ENCODE data around the gene GMPR. TPM values are rescaled to one million over a fixed set of nuclear protein-coding genes. Genes with fewer than 3 reads are reported as not detected.

GMPR gene
- polyA plus RNA-seq, 3 donors from 2014 or later = 2.5 to 7.0 (median 2.7) TPM

DNA sequence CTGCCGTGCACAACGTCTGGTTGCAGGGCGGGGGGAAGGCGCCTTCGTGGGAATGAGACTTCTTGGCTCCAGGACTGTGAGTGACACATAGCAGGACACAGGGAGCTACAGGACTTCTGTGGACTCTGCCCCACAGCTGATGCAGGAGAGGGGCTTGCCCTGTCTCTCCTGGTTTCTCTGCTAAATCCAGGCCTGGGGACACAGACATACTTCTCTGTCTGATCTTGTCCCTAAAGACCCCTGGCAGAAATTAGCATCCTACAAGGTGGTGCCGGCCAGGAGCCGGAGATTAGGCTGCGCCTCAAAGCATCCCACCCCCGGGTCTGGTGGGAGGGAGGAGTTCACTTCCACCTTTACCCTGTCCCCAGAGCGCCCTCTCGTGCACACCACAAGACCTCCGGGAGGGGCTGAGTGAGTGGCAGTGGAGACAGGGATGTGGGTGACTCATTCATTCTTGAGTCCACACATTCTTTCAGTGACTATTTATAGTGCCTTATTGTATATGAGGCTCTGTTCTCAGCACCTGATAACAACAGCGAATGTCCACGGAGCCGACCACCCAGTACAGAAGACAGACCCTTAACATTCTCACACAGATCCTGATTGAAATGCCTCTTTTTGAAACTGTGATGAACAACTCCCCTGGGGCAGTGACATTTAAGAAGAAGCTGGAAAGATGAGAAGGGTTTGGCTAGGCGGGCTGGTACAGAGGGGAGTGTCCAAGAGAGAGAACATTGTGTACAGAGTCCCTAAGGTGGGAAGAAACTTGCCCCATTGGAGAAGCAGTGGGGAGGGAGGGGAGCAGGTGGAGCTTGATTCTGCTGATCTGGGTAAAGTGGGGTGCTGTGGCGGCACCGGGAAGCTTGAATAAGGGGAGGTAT lies 39.0 kb downstream of the GMPR start:
- Mint-ChIP-seq H3K27ac (no peak overlapping the region), H3K9me3 (no peaks in the 10 kb centered on the region), H3K4me3 (no peak overlapping the region)

DNA sequence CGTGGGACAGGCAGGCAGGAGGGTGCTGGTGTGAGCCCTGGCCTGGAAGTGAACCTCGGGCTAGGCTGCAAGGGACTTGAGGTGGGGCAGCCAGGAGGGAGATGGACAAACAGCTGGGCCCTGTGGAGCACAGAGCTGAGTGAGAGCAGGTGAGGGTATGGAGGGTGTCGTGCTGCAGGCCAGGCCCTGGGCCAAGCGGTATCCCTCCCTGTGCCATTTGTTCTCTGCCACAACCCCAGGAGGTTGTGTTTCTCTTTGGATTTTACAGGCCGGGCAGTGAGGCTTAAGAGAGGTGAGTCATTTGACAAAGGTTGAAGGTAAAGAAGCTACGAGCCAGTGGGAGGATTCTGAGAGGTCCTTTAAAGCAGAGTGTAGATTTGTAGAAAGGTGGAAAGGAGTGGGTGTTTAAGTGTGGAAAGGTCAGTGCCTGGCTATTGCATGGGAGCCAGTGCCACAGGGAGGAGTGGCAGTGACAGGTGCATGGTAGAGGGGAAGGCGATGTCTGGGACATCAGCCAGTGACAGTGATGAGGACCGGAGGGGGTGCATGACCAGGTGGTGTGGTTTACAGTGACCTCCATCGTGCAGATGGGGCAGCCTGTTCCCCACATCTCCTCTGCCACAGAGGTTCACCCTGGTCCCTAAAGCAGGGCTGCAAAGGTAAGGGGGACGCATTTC lies 39.8 kb downstream of the GMPR start:
- peaks cover 0 to 5% (median 4%) of the 10 kb centered on the region in 3 donors for H3K36me3 Mint-ChIP-seq
- peaks cover 0 to 8% (median 5%) of the 10 kb centered on the region in 3 donors for H3K27me3 Mint-ChIP-seq (ENCODE audit: low read depth in 3 of 3)
- peaks cover 5 to 6% of the 10 kb centered on the region in 2 donors for H3K4me1 Mint-ChIP-seq
- no peak overlapping the region for H3K4me3 Mint-ChIP-seq
- no peak overlapping the region for H3K27ac Mint-ChIP-seq
- H3K9me3 Mint-ChIP-seq = no peaks in the 10 kb centered on the region
- DNase-seq = no peak

More for the DNA sequence above, 39.0 kb downstream of the GMPR start:
- DNase-seq = no peak
- Mint-ChIP-seq H3K4me1 (peaks cover 6 to 10% of the 10 kb centered on the region in 2 donors), H3K36me3 (peaks cover 0 to 4% (median 3%) of the 10 kb centered on the region in 3 donors), H3K27me3 (ENCODE audit: low read depth in 3 of 3) (peaks cover 0 to 5% (median 2%) of the 10 kb centered on the region in 3 donors)

DNA sequence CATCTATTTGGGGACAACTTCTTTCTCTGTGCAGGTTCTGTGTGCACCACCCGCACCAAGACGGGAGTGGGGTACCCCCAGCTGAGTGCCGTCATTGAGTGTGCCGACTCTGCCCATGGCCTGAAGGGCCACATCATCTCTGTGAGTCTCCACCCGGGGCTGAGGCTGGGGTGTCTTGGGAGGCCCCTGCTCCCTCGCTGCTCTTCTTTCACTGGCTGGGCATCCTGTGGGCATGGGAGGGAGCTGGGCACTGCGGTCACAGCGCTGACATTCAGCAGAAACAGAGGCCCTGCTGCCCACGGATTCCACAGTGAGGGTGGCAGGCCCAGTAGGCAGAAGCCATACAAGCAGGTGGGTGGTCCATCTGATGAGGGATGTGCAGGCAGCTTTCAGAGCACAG lies 40.4 kb downstream of the GMPR start:
- Mint-ChIP-seq H3K4me1 (peaks cover 7% of the 10 kb centered on the region in 2 donors), H3K36me3 (peaks cover 0 to 5% (median 4%) of the 10 kb centered on the region in 3 donors), H3K27me3 (ENCODE audit: low read depth in 3 of 3) (peaks cover 0 to 10% (median 7%) of the 10 kb centered on the region in 3 donors), H3K27ac (no peak overlapping the region), H3K4me3 (no peak overlapping the region), H3K9me3 (no peaks in the 10 kb centered on the region)
- DNase-seq = no peak

DNA sequence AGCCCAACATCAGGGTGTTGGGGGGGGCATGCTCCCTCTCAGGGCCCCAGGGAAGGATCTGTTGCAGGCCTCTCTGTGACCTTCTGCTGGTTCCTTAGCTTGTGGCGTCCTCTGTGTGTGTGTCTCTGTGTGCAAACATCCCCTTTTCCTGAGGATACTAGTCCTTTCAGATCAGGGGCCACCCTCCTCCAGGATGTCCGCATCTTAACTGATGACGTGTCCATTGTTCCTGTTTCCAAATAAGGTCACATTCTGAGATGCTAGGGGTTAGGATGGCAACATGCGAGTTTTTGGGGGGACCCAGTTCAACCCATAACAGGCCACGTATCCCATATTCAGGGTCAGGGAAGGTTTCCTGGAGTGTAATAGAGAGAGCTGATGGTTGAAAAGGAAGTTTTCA lies 40.9 kb downstream of the GMPR start:
- no peaks in the 10 kb centered on the region for H3K9me3 Mint-ChIP-seq

DNA sequence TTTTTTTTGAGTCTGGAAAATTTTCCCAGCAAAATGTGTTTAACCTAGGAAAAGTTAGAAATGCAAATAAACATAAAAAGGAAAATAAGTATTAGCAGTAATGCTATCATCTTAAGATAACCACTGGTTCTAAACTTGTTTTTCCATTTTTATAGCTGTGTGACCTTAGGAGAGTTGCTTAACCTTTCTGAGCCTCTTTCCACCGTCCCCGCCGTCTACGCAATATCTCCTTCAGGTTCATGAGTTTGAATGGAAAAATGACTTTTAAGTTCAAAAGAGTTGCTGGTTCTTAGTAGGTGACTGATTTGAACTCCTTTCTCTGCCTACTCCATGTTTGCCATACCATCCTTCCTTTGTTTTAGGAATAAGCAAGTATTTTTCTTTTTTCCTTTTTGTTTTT lies 44.0 kb downstream of the GMPR start:
- Mint-ChIP-seq H3K27me3 (ENCODE audit: low read depth in 3 of 3) (peaks cover 2 to 11% (median 4%) of the 10 kb centered on the region in 3 donors), H3K4me3 (no peak overlapping the region), H3K36me3 (peaks cover 0 to 5% (median 4%) of the 10 kb centered on the region in 3 donors), H3K27ac (no peak overlapping the region), H3K9me3 (no peaks in the 10 kb centered on the region), H3K4me1 (peaks cover 17% of the 10 kb centered on the region in 2 donors)
- no peak for DNase-seq

More for the DNA sequence above, 40.9 kb downstream of the GMPR start:
- no peak for DNase-seq
- Mint-ChIP-seq H3K27ac (no peak overlapping the region), H3K4me3 (no peak overlapping the region), H3K27me3 (ENCODE audit: low read depth in 3 of 3) (peaks cover 0 to 10% (median 7%) of the 10 kb centered on the region in 3 donors), H3K4me1 (peaks cover 10 to 12% of the 10 kb centered on the region in 2 donors), H3K36me3 (peaks cover 0 to 5% (median 4%) of the 10 kb centered on the region in 3 donors)

DNA sequence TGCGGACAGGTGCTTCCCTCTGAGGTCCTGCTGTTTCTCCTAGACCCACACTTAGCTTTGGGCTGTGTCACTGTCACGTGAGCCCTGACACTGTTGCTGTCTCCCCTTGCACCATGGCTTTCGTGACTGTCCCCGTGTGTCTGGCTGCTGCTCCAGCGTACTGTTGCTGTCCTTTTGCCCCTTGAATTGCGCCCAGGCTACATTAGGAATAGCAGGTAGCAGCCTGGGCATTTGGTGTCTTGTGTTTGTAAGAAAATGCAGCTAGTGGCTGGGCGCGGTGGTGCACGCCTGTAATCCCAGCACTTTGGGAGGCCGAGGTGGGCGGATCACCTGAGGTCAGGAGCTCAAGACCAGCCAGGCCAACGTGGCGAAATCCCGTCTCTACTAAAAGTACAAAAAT lies 46.1 kb downstream of the GMPR start:
- Mint-ChIP-seq H3K4me1 (peaks cover 17% of the 10 kb centered on the region in 2 donors), H3K27ac (peak overlapping the region in 1 of 6 donors; percentile 30), H3K9me3 (no peaks in the 10 kb centered on the region), H3K4me3 (no peak overlapping the region), H3K27me3 (ENCODE audit: low read depth in 3 of 3) (peaks cover 2 to 11% (median 5%) of the 10 kb centered on the region in 3 donors), H3K36me3 (peaks cover 0 to 2% (median 0%) of the 10 kb centered on the region in 3 donors)
- no peak for DNase-seq

DNA sequence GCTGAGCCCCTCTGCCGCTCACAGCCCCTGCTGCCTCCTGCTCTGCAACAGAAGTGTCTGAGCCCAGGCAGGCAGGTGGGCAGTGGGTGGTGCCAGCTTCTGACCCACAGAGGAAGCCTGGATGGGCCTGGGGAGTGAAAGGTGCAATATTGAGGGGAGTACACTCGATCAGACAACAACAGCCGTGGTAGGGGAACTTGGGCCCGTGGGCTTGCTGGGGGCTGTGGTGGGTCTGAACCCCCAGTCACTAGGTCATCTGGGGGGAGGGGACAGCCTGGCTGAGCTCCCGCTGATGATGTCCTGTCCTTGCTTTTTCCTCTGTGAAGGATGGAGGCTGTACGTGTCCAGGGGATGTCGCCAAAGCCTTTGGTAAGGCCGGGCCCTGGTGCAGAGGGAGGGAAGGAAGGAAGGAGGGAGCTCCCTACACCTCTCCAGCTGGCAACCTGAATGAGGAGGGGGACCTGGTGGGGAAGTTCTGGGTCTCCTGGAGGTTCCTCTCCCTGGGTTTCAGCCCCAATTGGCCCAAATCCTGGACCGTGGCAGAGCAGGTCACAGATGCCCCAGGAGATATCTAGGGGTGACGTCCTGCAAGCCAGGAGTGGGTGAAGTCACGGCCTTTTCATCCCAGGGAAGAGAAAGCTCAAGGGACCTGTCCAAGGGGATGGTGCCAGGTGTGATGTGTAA lies 47.2 kb downstream of the GMPR start:
- Mint-ChIP-seq H3K4me1 (peaks cover 17% of the 10 kb centered on the region in 2 donors), H3K27ac (no peak overlapping the region), H3K9me3 (no peaks in the 10 kb centered on the region), H3K27me3 (ENCODE audit: low read depth in 3 of 3) (peaks cover 2 to 11% (median 5%) of the 10 kb centered on the region in 3 donors), H3K36me3 (peaks cover 0 to 2% (median 0%) of the 10 kb centered on the region in 3 donors), H3K4me3 (no peak overlapping the region)
- DNase-seq = no peak

DNA sequence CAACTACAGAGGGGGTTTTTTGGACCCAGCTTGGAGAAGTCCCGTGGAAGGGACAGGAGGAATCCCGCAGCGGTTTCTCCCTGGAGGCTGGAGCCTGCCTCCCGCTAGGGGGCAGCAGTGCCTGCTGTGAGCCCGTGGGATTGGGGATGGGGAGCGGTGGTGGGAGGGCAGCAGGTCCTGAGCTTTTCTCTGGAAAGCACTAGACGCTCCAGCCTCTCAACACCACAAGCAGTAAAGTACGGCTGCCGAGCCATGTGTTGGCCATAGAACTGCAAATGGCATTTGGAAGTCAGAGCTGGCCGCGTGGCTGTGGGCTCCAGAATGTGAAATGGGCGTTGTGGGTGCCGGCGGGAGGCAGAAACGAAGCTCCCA lies 47.8 kb downstream of the GMPR start:
- Mint-ChIP-seq H3K4me1 (peaks cover 17% of the 10 kb centered on the region in 2 donors), H3K36me3 (peaks cover 0 to 2% (median 0%) of the 10 kb centered on the region in 3 donors), H3K27me3 (ENCODE audit: low read depth in 3 of 3) (peaks cover 2 to 11% (median 5%) of the 10 kb centered on the region in 3 donors), H3K9me3 (no peaks in the 10 kb centered on the region), H3K27ac (no peak overlapping the region), H3K4me3 (no peak overlapping the region)
- no peak for DNase-seq

DNA sequence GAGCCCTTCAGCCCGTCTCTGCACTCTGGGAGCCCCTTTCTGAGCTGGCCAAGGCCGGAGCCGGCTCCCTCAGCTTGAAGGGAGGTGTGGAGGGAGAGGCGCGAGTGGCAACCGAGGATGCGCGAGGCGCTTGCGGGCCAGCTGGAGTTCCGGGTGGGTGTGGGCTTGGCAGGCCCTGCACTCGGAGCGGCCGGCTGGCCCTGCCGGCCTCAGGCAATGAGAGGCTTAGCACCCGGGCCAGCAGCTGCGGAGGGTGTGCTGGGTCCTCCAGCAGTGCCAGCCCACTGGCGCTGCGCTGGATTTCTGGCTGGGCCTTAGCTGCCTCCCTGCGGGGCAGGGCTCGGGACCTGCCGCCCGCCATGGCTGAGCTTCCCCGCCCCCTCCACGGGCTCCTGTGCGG lies 49.8 kb downstream of the GMPR start:
- DNase-seq = no peak
- Mint-ChIP-seq H3K4me3 (no peak overlapping the region), H3K27ac (no peak overlapping the region), H3K27me3 (ENCODE audit: low read depth in 3 of 3) (peaks cover 3 to 5% (median 5%) of the 10 kb centered on the region in 3 donors), H3K36me3 (no peaks in the 10 kb centered on the region), H3K9me3 (no peaks in the 10 kb centered on the region), H3K4me1 (peaks cover 16% of the 10 kb centered on the region in 2 donors)

DNA sequence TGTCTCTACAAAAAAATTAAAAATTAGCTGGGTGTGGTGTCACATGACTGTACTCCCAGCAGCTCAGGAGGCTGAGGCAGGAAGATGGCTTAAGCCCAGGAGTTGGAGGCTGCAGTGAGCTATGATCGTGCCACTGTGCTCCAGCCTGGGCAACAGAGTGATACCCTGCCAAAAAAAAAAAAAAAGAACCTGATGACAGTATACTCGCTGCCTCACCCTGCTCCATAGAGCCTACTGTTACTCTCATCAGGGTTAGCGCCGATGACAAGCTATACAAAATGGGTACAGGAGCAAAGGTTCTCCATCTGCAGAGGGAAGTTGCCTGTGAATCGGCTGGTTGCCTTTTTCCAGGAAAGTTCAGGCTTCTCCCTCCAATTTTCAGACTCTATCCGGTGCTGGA lies 53.4 kb downstream of the GMPR start:
- H3K9me3 Mint-ChIP-seq = no peaks in the 10 kb centered on the region
- no peak overlapping the region for H3K4me3 Mint-ChIP-seq
- H3K27ac Mint-ChIP-seq = no peak overlapping the region
- peaks cover 3 to 5% (median 4%) of the 10 kb centered on the region in 3 donors for H3K27me3 Mint-ChIP-seq (ENCODE audit: low read depth in 3 of 3)
- DNase-seq = no peak
- no peaks in the 10 kb centered on the region for H3K36me3 Mint-ChIP-seq
- no peaks in the 10 kb centered on the region for H3K4me1 Mint-ChIP-seq

DNA sequence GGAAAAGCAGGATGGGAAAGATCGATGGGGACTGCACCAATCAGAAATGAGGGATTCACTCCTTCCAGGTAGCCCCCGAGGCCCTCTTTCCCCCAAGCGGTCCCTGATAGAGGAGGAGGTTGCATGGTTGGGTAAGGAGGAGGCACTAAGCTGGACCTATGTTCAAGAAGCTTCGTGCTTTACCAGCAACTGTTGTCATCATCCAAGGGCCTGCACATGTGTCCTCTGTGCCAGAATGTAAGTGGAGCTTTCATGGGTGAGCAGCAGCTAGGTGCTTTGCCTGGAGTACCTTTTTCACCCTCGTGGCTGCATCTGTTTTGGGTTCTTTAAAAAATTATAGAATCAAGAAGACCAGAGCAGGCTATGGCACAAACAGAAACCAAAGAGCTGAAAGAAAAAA lies 54.0 kb downstream of the GMPR start:
- H3K36me3 Mint-ChIP-seq = no peaks in the 10 kb centered on the region
- H3K4me1 Mint-ChIP-seq = no peaks in the 10 kb centered on the region
- DNase-seq = no peak
- peaks cover 2 to 5% (median 3%) of the 10 kb centered on the region in 3 donors for H3K27me3 Mint-ChIP-seq (ENCODE audit: low read depth in 3 of 3)
- H3K4me3 Mint-ChIP-seq = no peak overlapping the region
- H3K9me3 Mint-ChIP-seq = no peaks in the 10 kb centered on the region
- H3K27ac Mint-ChIP-seq = no peak overlapping the region

DNA sequence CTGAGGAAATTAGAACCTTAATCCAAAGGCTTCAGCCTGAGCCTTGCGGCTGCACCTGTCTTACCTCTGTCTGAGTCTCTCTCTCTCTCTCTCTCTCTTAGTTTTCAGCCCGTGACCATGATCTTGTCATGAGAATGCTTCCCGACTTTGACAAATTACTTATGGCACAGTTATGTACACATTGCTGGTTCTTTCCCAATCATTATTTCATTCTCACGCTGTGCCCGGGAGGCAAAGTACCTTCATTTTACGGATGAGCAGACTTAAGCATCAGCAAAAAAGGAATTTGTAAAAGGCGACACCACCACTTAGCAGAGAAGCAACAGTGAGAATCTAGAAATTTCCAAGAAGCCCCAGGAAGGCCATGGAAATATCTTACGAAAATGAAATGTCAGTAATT lies 54.6 kb downstream of the GMPR start:
- Mint-ChIP-seq H3K36me3 (no peaks in the 10 kb centered on the region), H3K4me3 (no peak overlapping the region), H3K27ac (no peak overlapping the region), H3K4me1 (no peaks in the 10 kb centered on the region), H3K27me3 (ENCODE audit: low read depth in 3 of 3) (peaks cover 2 to 5% (median 3%) of the 10 kb centered on the region in 3 donors), H3K9me3 (no peaks in the 10 kb centered on the region)
- no peak for DNase-seq

DNA sequence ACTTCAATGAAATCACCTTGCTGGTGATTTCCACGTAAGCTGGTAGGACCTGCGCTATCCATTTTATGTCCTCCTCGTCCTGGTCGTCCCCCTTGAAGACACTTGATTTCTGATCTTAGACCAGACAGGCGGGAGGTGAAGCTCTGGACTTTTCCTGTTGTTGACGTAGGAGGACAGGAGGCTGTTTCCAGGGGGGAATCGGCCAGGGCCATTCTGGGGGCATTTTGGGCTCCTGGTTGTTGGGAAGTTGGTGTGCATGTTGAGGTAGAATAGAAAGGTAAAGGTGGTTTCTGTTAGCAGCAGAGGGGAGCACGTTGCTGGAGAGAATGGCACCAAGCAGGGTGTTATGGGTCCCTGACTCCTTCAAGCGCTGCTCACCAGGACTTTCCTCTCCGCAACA lies 56.0 kb downstream of the GMPR start:
- Mint-ChIP-seq H3K27ac (no peak overlapping the region), H3K36me3 (peaks cover 0 to 1% (median 0%) of the 10 kb centered on the region in 3 donors), H3K4me3 (no peak overlapping the region), H3K4me1 (no peaks in the 10 kb centered on the region), H3K27me3 (ENCODE audit: low read depth in 3 of 3) (peaks cover under 1 to 4% (median 3%) of the 10 kb centered on the region in 3 donors), H3K9me3 (no peaks in the 10 kb centered on the region)
- DNase-seq = no peak
